ENCODE measurements around the gene PALD1. TPM values are rescaled to one million over a fixed set of nuclear protein-coding genes. Genes with fewer than 3 reads are reported as not detected.

Gene PALD1
- total and polyA plus RNA-seq, 2 experiments from 2014 or later, result 5.7 to 19.1 TPM

- peaks cover 38% of the 10 kb centered on the region for H3K4me1 ChIP-seq (ENCODE audit: low read depth)
- no peaks in the 10 kb centered on the region for H3K36me3 ChIP-seq
- DNase-seq (ENCODE audit: low read depth in 1 of 2, low spot score in 1 of 2), result peak in 1 of 2 donors; percentile 37
- no peaks in the 10 kb centered on the region for H3K9me3 ChIP-seq (ENCODE audit: low read depth)
- no peak for TF ChIP-seq CTCF (IDR thresholded peaks at IDR 0.05; ENCODE audit: low read depth, low read length)
- H3K27me3 ChIP-seq, result no peaks in the 10 kb centered on the region
- no peak overlapping the region for H3K27ac ChIP-seq
- no peak overlapping the region for H3K4me3 ChIP-seq
These were observed 33.6 kb downstream of the PALD1 start for GRCh38 chr10:70512149-70512639.

GRCh38 chr10:70513848-70514309, 35.3 kb downstream of the PALD1 start:
- peaks cover 30% of the 10 kb centered on the region for H3K4me1 ChIP-seq (ENCODE audit: low read depth)
- no peak for DNase-seq (ENCODE audit: low read depth in 1 of 2, low spot score in 1 of 2)

GRCh38 chr10:70514591-70514990, 36.0 kb downstream of the PALD1 start:
- H3K36me3 ChIP-seq, result no peaks in the 10 kb centered on the region
- no peak overlapping the region for H3K27ac ChIP-seq
- no peaks in the 10 kb centered on the region for H3K9me3 ChIP-seq (ENCODE audit: low read depth)
- no peak for TF ChIP-seq CTCF (IDR thresholded peaks at IDR 0.05; ENCODE audit: low read depth, low read length)
- H3K27me3 ChIP-seq, result no peaks in the 10 kb centered on the region
- H3K4me1 ChIP-seq (ENCODE audit: low read depth), result peaks cover 23% of the 10 kb centered on the region
- no peak overlapping the region for H3K4me3 ChIP-seq
- no peak for DNase-seq (ENCODE audit: low read depth in 1 of 2, low spot score in 1 of 2)

More at GRCh38 chr10:70513848-70514309, 35.3 kb downstream of the PALD1 start:
- no peak overlapping the region for H3K27ac ChIP-seq
- H3K9me3 ChIP-seq (ENCODE audit: low read depth), result no peaks in the 10 kb centered on the region
- H3K36me3 ChIP-seq, result no peaks in the 10 kb centered on the region
- no peak overlapping the region for H3K4me3 ChIP-seq
- no peaks in the 10 kb centered on the region for H3K27me3 ChIP-seq
- no peak for TF ChIP-seq CTCF (IDR thresholded peaks at IDR 0.05; ENCODE audit: low read depth, low read length)

GRCh38 chr10:70515035-70515667, 36.6 kb downstream of the PALD1 start:
- H3K4me1 ChIP-seq (ENCODE audit: low read depth), result peaks cover 17% of the 10 kb centered on the region
- no peak for DNase-seq (ENCODE audit: low read depth in 1 of 2, low spot score in 1 of 2)

GRCh38 chr10:70518695-70519094, 40.1 kb downstream of the PALD1 start:
- H3K9me3 ChIP-seq (ENCODE audit: low read depth), result no peaks in the 10 kb centered on the region
- no peaks in the 10 kb centered on the region for H3K36me3 ChIP-seq
- H3K27ac ChIP-seq, result no peak overlapping the region
- H3K4me3 ChIP-seq, result no peak overlapping the region
- no peak for TF ChIP-seq CTCF (IDR thresholded peaks at IDR 0.05; ENCODE audit: low read depth, low read length)
- no peak for DNase-seq (ENCODE audit: low read depth in 1 of 2, low spot score in 1 of 2)
- H3K27me3 ChIP-seq, result no peaks in the 10 kb centered on the region
- H3K4me1 ChIP-seq (ENCODE audit: low read depth), result peaks cover 6% of the 10 kb centered on the region

More at GRCh38 chr10:70515035-70515667, 36.6 kb downstream of the PALD1 start:
- H3K36me3 ChIP-seq, result no peaks in the 10 kb centered on the region
- H3K27me3 ChIP-seq, result no peaks in the 10 kb centered on the region
- TF ChIP-seq CTCF (IDR thresholded peaks at IDR 0.05; ENCODE audit: low read depth, low read length), result no peak
- H3K4me3 ChIP-seq, result no peak overlapping the region
- no peaks in the 10 kb centered on the region for H3K9me3 ChIP-seq (ENCODE audit: low read depth)
- no peak overlapping the region for H3K27ac ChIP-seq
